ENCODE measurements around the gene IGSF22. TPM values are rescaled to one million over a fixed set of nuclear protein-coding genes. Genes with fewer than 3 reads are reported as not detected.
"Not testable (repeated sequence)": the region's sequence is repeated elsewhere in the genome, so short reads cannot be mapped to it uniquely, and the experiment has no call there.

The IGSF22 gene
- total RNA-seq, 1 donor from 2014 or later: 7.3 TPM

DNA sequence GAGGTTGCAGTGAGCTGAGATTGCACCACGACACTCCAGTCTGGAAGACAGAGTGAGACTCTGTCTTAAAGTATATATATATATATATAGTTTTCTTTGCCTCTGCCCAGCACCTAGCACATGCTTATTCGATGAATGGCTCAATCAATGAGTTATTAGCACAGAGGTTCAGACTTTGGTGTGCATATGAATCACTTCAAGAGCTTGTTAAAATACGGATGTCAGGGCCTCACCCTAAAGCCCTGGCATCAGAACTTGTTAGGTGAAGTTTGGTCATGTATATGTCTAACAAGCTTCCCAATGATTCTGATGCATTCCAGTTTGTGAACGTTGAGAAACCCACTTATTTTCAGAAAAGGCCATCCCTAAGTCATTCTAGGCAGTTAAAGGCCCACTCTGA is 49.2 kb downstream of the IGSF22 start:
- Histone ChIP-seq H3K4me1 (ENCODE audit: control insufficient read depth in 3 of 3, insufficient read depth in 3 of 3, low read length in 3 of 3) (no peaks in the 10 kb centered on the region), H3K9ac (ENCODE audit: low read depth in 1 of 3, low read length in 3 of 3) (no peak overlapping the region), H3K9me3 (ENCODE audit: control insufficient read depth in 3 of 3, low read length in 3 of 3) (no peaks in the 10 kb centered on the region), H3K4me3 (ENCODE audit: low read length in 3 of 3) (no peak overlapping the region), H3K27me3 (ENCODE audit: control insufficient read depth in 3 of 3, insufficient read depth in 3 of 3, low read length in 3 of 3) (no peaks in the 10 kb centered on the region), H3K27ac (ENCODE audit: low read depth, low read length) (no peak overlapping the region), H3K36me3 (ENCODE audit: control insufficient read depth in 3 of 3, insufficient read depth in 3 of 3, low read length in 3 of 3) (no peaks in the 10 kb centered on the region)

DNA sequence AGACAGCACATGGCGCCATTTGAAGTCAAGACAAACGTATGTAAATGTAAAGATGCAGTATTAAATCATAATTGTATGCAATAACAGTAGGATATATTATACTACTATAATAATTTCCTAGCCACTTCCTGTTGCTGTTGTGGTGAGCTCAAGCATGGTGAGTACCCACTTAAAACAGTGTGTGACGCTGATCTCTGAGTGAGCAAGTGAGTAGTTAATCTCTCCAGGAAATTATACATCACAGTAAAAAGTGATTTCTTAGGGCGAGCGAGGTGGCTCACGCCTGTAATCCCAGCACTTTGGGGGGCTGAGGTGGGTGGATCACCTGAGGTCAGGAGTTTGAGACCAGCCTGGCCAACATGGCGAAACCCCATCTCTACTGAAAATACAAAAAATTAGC is 53.8 kb downstream of the IGSF22 start:
- H3K9ac ChIP-seq (ENCODE audit: low read depth in 1 of 3, low read length in 3 of 3); H3K4me3 ChIP-seq (ENCODE audit: low read length in 3 of 3); H3K9me3 ChIP-seq (ENCODE audit: control insufficient read depth in 3 of 3, low read length in 3 of 3); H3K4me1 ChIP-seq (ENCODE audit: control insufficient read depth in 3 of 3, insufficient read depth in 3 of 3, low read length in 3 of 3); H3K27ac ChIP-seq (ENCODE audit: low read depth, low read length); H3K36me3 ChIP-seq (ENCODE audit: control insufficient read depth in 3 of 3, insufficient read depth in 3 of 3, low read length in 3 of 3); H3K27me3 ChIP-seq (ENCODE audit: control insufficient read depth in 3 of 3, insufficient read depth in 3 of 3, low read length in 3 of 3): not testable (repeated sequence)

DNA sequence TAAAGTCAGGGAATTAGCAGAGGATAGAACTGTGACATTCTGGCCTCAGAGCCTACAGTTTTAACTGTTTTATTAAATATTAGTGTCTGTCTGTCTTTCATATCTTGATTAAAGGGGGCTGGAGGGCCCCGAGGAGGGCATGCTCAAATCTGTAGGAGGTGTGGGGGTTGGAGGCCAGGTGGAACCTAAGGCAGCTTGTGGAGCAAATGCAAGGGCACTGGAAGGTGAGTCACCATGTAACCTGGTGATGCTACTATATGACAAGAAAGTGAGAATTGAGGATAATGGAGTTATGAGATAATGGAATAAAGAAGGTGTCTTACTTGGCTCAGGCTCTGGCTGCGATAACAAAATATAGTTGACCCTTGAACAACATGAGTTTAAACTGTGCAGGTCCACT is 54.7 kb downstream of the IGSF22 start:
- H3K36me3 ChIP-seq (ENCODE audit: control insufficient read depth in 3 of 3, insufficient read depth in 3 of 3, low read length in 3 of 3): no peaks in the 10 kb centered on the region
- H3K4me1 ChIP-seq (ENCODE audit: control insufficient read depth in 3 of 3, insufficient read depth in 3 of 3, low read length in 3 of 3): no peaks in the 10 kb centered on the region
- no peak overlapping the region for H3K9ac ChIP-seq (ENCODE audit: low read depth in 1 of 3, low read length in 3 of 3)
- H3K9me3 ChIP-seq (ENCODE audit: control insufficient read depth in 3 of 3, low read length in 3 of 3): no peaks in the 10 kb centered on the region
- H3K27me3 ChIP-seq (ENCODE audit: control insufficient read depth in 3 of 3, insufficient read depth in 3 of 3, low read length in 3 of 3): no peaks in the 10 kb centered on the region
- no peak overlapping the region for H3K27ac ChIP-seq (ENCODE audit: low read depth, low read length)
- H3K4me3 ChIP-seq (ENCODE audit: low read length in 3 of 3): no peak overlapping the region

DNA sequence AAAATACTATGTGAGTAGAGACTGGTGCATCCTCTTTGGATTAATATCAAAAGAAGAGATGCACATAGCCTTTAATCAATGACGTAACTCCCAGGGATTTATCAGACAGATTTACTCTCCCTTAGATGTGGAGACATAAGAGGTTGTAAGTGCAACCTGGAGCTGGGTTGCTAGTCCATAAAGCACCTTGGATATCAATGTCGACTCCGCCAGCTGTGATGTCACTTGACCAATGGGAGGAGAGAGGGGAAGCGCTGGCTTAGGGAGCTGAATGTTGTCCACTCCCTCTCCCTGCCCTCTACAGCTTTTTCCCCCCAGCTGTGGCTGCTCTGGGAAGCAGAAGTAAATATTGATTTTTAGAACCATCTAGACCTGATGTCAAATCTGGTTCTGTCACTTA is 56.3 kb downstream of the IGSF22 start:
- Histone ChIP-seq H3K9me3 (ENCODE audit: control insufficient read depth in 3 of 3, low read length in 3 of 3) (no peaks in the 10 kb centered on the region), H3K27me3 (ENCODE audit: control insufficient read depth in 3 of 3, insufficient read depth in 3 of 3, low read length in 3 of 3) (no peaks in the 10 kb centered on the region), H3K4me3 (ENCODE audit: low read length in 3 of 3) (no peak overlapping the region), H3K36me3 (ENCODE audit: control insufficient read depth in 3 of 3, insufficient read depth in 3 of 3, low read length in 3 of 3) (no peaks in the 10 kb centered on the region), H3K27ac (ENCODE audit: low read depth, low read length) (no peak overlapping the region), H3K9ac (ENCODE audit: low read depth in 1 of 3, low read length in 3 of 3) (no peak overlapping the region), H3K4me1 (ENCODE audit: control insufficient read depth in 3 of 3, insufficient read depth in 3 of 3, low read length in 3 of 3) (no peaks in the 10 kb centered on the region)

DNA sequence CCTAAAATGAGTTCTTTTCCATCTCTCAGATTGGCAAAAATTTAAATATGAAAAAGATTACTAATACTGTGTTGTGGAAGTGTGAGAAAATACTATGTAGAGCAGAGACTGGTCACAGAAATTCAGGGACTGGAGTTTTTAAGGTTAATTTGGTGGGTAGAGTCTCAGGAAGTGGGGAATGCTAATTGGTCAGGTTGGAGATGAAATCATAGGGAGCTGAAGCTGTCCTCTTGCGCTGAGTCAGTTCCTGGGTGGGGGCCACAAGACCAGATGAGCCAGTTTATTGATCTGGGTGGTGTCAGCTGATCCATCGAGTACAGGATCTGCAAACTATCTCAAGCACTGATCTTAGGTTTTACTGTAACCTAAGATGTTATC is 56.8 kb downstream of the IGSF22 start:
- Histone ChIP-seq H3K36me3 (ENCODE audit: control insufficient read depth in 3 of 3, insufficient read depth in 3 of 3, low read length in 3 of 3) (no peaks in the 10 kb centered on the region), H3K4me3 (ENCODE audit: low read length in 3 of 3) (no peak overlapping the region), H3K9me3 (ENCODE audit: control insufficient read depth in 3 of 3, low read length in 3 of 3) (no peaks in the 10 kb centered on the region), H3K27ac (ENCODE audit: low read depth, low read length) (no peak overlapping the region), H3K9ac (ENCODE audit: low read depth in 1 of 3, low read length in 3 of 3) (no peak overlapping the region), H3K27me3 (ENCODE audit: control insufficient read depth in 3 of 3, insufficient read depth in 3 of 3, low read length in 3 of 3) (no peaks in the 10 kb centered on the region), H3K4me1 (ENCODE audit: control insufficient read depth in 3 of 3, insufficient read depth in 3 of 3, low read length in 3 of 3) (no peaks in the 10 kb centered on the region)

DNA sequence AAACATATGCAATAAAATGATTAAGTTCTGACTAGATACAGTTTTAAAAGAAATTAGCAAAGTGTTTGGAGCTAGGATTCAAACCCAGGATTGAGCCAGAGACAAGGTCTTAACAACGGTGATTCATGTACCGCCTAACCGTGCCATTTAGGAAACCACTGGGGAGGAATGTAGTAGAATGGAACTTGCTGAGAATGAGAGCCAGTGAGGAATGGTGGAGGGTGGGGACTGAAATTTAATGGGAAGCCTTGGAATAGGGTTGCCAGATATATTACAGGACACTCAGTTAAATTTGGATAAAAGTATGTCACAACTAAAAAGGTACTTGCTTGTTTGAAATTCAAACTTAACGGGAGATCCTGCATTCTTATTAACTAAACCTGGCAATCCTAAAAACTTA is 57.9 kb downstream of the IGSF22 start:
- Histone ChIP-seq H3K36me3 (ENCODE audit: control insufficient read depth in 3 of 3, insufficient read depth in 3 of 3, low read length in 3 of 3) (no peaks in the 10 kb centered on the region), H3K27ac (ENCODE audit: low read depth, low read length) (no peak overlapping the region), H3K4me3 (ENCODE audit: low read length in 3 of 3) (no peak overlapping the region), H3K27me3 (ENCODE audit: control insufficient read depth in 3 of 3, insufficient read depth in 3 of 3, low read length in 3 of 3) (no peaks in the 10 kb centered on the region), H3K4me1 (ENCODE audit: control insufficient read depth in 3 of 3, insufficient read depth in 3 of 3, low read length in 3 of 3) (no peaks in the 10 kb centered on the region), H3K9me3 (ENCODE audit: control insufficient read depth in 3 of 3, low read length in 3 of 3) (no peaks in the 10 kb centered on the region), H3K9ac (ENCODE audit: low read depth in 1 of 3, low read length in 3 of 3) (no peak overlapping the region)

DNA sequence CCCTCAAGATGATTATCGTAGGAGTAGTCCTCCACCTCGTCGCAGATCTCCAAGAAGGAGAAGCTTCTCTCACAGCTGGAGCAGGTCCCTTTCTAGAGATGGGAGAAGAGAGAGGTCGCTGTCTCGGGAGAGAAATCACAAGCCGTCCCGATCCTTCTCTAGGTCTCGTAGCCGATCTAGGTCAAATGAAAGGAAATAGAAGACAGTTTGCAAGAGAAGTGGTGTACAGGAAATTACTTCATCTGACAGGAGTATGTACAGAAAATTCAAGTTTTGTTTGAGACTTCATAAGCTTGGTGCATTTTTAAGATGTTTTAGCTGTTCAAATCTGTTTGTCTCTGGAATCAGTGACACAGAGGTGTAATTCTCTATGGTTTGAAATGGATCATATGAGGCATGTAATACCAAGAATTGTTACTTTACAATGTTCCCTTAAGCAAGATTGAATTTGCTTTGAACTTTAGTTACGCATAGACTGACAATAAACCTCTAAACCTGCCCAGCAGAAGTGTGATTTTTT is 60.6 kb downstream of the IGSF22 start:
- not testable (repeated sequence) for H3K4me1 ChIP-seq (ENCODE audit: control insufficient read depth in 3 of 3, insufficient read depth in 3 of 3, low read length in 3 of 3); H3K36me3 ChIP-seq (ENCODE audit: control insufficient read depth in 3 of 3, insufficient read depth in 3 of 3, low read length in 3 of 3); H3K27ac ChIP-seq (ENCODE audit: low read depth, low read length); H3K4me3 ChIP-seq (ENCODE audit: low read length in 3 of 3); H3K27me3 ChIP-seq (ENCODE audit: control insufficient read depth in 3 of 3, insufficient read depth in 3 of 3, low read length in 3 of 3); H3K9me3 ChIP-seq (ENCODE audit: control insufficient read depth in 3 of 3, low read length in 3 of 3); H3K9ac ChIP-seq (ENCODE audit: low read depth in 1 of 3, low read length in 3 of 3)

DNA sequence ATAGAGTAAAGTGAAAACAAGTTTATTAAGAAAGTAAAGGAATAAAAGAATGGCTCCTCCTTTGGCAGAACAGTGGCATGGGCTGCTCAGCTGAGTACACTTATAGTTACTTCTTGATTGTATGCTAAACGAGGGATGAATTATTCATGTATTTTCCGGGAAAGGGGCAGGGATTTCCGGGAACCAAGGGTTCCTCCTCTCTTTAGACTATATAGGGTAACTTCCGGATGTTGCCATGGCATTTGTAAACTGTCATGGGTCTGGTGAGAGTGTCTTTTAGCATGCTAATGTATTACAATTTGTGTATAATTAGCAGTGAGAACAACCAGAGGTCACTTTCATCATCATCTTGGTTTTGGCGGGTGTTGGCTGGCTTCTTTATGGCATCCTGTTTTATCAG is 68.3 kb downstream of the IGSF22 start:
- no peaks in the 10 kb centered on the region for H3K9me3 ChIP-seq (ENCODE audit: control insufficient read depth in 3 of 3, low read length in 3 of 3)
- no peaks in the 10 kb centered on the region for H3K36me3 ChIP-seq (ENCODE audit: control insufficient read depth in 3 of 3, insufficient read depth in 3 of 3, low read length in 3 of 3)
- no peak overlapping the region for H3K4me3 ChIP-seq (ENCODE audit: low read length in 3 of 3)
- H3K4me1 ChIP-seq (ENCODE audit: control insufficient read depth in 3 of 3, insufficient read depth in 3 of 3, low read length in 3 of 3): no peaks in the 10 kb centered on the region
- no peak overlapping the region for H3K27ac ChIP-seq (ENCODE audit: low read depth, low read length)
- no peaks in the 10 kb centered on the region for H3K27me3 ChIP-seq (ENCODE audit: control insufficient read depth in 3 of 3, insufficient read depth in 3 of 3, low read length in 3 of 3)
- no peak overlapping the region for H3K9ac ChIP-seq (ENCODE audit: low read depth in 1 of 3, low read length in 3 of 3)

Other genes starting within 250 kb of the IGSF22 start
- gene TSG101, start 199.2 kb downstream of the IGSF22 start, total RNA-seq: 45.4 TPM
- 12.0 TPM for gene UEVLD, start 137.5 kb downstream of the IGSF22 start, total RNA-seq
- not detected for gene MISFA, start 126.4 kb downstream of the IGSF22 start, total RNA-seq
- 13.6 TPM for gene SPTY2D1, start 91.8 kb downstream of the IGSF22 start, total RNA-seq
- 3.1 TPM for gene TMEM86A, start 27.4 kb downstream of the IGSF22 start, total RNA-seq
- gene PTPN5, start 65.6 kb upstream of the IGSF22 start, total RNA-seq: not detected
- gene MRGPRX1, start 213.2 kb upstream of the IGSF22 start, total RNA-seq: not detected